SIG-M5 treated with dmso at 0.1 percent for 504 hours (cell line): ENCODE results near the gene DNAL4.

Experiments used
- DNase-seq: peaks from one replicate; lab custom pipeline; 2025; ENCODE audit not compliant: unreplicated experiment; lab: John Stamatoyannopoulos, UW

The DNAL4 gene

DNA sequence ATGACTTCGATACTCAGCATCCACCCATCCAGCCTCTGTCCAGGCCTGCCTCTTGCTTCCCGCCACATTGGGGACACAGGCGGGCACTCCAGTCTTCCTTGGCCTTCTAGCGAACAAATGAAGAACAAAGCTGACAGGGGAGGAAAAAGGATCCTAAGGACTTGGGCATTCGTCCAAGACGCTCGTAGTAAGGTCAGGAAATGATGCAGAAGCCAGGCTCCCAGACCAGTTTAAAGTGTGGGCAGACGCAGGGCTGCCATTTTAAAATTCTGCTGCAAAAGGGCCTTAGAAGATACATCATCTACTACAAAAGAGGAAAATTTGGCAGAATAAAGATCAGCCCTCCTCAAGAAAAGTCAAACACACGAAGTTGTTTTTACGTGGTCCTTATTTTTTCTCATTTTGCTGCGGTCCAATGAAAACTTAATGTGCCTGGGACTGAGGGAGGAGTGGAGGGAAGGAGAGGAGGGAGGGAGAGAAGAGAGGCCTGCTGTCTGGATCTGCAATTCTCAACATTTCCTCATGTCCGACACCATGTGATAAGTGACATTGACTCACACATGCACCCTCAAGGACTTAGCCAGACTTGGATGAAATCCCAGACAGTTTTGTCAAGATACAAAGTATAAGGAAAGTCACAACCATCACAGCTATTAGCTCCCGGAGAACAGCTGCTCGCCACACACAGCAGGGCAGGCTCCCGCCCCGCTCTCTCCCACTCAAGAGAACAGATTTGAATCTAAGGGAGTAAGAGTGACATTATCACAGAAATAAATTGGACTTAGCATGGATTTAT is 5.7 kb downstream of the DNAL4 start:
- no peak for DNase-seq

- no peak for DNase-seq
These were observed 7.3 kb downstream of the DNAL4 start for GRCh38 chr22:38786631-38787030.

DNA sequence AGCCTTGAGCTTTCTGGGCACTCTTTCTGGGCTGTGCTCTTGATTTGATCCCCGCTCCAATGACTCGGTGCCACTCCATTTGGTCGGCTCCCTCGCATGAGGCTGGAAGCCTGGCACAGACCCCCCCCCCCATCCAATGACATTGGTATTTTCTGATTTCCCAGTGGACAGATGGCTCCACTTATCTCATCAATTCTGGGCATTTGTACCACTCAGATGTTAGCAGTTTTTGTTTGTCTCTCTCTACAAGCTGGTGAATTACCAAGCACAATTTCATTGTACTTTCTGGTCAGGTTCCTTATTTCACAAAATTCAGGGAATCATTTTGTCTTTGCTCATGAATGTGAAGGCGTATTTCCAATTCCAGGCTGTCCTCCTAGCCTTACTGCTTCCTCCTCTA is 9.1 kb downstream of the DNAL4 start:
- no peak for DNase-seq

GRCh38 chr22:38784035-38784434 is 9.9 kb downstream of the DNAL4 start:
- no peak for DNase-seq

- DNase-seq, result no peak
These were observed 10.8 kb downstream of the DNAL4 start for GRCh38 chr22:38783095-38783615.

DNA sequence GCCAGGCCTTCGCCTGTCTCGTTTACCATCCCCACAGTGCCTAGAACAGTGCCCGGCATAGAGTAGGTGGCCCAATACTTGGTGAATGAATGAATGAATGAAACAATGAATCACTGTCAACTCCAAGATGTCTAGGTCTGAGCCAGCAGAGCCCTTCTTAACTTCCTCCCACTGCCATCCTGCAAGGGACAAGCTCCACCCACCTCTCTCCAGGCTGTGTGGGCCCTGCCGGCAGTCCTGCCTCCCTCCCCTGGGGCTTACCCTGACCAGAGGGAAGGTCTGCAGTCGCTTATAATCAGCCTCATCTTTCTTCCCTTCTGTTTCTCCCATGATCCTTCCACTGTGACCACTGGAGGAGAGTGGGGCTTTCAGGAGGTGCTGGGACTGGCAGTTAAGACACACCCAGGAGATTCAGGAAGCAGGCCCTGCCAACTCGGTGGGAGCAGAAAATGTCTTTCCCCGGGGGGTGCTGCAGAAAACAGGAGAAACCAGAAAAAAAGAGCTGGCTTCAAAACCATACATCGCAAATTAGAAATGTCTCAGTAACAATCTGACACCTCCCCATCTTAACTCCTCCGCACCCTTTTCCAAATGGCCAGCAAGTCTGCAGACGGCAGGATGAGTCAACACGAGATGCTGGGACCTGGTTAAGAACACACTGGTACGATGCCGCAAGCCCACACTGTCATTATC is 11.4 kb downstream of the DNAL4 start:
- DNase-seq, result no peak

GRCh38 chr22:38781033-38781432 is 12.9 kb downstream of the DNAL4 start:
- DNase-seq, result no peak

- DNase-seq, result no peak
These were observed 16.8 kb downstream of the DNAL4 start for GRCh38 chr22:38777087-38777671.

DNA sequence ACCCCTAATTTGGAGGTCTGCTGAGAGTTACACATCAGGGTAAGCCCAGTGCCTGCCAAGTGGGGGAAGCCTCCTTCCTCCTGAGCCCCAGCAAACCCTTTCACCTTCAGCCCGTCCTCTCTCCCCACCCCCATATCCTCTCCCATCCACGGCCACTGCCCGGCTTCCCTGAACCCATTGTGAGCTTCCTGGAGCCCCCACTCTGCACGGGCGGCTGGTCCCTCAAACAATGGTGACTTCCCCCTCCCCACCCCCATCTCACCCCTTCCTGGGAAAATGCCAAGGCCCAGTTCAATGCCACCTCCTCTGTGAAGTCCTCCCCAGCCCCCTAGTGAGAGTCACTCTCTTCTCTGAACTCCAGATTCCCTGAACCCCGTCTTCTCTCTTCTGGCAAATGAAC is 17.9 kb downstream of the DNAL4 start:
- no peak for DNase-seq

- DNase-seq, result no peak
These were observed 18.3 kb downstream of the DNAL4 start for GRCh38 chr22:38775656-38776055.

DNA sequence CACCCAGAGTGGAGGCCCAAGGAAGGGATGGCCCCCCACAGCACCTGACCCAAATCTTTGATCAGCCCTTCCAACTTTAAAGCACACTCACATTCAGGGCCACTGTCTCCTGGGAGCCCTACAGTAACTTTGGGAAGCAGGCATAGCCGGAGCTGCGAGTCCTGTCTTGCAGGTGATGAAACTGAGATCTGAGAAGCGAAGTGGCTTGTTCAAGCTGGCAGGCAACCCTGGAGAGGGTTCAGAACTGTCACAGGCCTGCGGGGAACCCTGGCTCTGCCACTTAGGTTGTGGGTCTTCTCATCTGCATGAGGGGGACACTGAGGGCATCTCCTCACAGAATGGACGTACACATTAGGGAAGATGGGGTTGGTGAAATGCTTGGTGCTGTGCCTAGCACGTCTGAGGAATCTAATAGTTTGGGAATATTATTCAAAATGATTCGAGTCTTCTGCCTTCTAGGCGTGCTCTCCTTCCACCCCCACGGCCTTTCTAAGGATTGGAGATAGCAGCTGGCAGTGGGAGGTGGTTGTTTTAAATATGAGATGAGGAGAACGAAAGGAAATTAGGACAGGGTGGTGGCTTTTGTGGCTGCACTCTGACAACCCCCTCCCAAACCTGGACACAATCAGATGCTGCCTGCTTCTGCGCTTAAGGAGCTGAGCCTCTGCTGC is 19.3 kb downstream of the DNAL4 start:
- no peak for DNase-seq

GRCh38 chr22:38773363-38773946 is 20.5 kb downstream of the DNAL4 start:
- no peak for DNase-seq

DNA sequence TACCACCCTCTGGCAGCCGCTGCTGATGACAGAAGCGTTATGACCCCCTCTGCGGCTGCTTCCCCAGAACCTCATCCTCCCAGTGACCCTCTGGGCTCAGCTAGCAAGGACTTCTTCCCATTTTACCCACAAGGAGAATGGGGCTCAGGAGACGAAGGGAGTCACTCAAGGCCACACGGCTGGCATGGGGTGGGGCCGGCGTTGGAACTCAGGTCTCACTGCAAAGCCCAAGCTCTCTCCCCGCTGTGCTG is 21.4 kb downstream of the DNAL4 start:
- DNase-seq, result no peak

DNA sequence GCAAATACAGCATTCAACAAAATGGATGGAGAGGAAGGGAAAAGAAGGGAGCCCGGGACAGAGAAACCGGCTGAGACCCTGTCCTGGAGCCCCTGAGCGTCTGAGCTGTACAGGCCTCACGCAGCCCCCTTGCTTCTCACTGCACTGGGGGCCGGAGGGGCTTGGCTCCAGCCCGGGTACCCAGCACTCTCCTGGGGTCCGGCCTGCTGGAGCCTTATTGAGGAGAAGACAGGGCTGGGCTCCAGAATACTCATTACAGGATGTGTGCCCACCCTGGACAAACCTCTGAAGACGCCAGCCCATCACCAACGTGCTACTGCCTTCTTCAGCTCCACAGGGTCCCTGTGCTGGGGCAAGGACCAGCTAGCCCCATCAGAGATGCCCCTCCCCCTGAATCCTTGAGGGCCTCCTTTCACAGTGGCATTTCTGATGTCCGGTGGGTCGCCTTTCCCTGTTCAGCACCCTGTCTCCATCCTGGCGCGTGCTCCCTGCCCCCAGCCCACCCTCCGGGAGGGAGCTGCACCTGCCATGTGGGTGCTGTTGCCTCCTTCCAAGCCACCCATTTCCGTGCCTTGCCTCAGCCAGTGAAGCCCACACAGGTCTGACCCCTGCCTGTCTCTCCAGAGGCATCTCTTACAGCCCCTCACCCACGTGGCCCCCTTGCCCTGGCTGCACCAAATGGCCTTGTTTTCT is 23.5 kb downstream of the DNAL4 start:
- no peak for DNase-seq

GRCh38 chr22:38768036-38768435 is 25.9 kb downstream of the DNAL4 start:
- DNase-seq, result no peak

DNA sequence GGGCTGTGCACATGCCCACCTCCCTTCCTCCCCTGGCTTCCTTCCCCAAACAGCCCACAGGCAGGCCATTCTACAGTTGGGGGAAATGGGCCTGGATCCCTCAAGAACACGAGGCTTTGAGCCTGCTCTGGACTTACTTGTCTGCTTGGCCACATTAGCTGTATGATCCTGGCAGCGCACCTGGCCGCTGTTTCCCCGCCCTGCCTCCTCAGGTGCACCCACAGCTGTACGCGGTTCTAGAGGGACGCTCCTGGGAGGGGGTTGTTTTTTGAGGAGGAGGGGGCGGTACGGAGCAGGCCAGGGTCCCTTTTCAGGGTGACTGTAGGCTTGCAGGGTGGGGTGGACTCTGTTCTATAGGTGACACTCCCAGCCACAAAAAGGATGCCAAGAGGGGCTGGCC is 26.6 kb downstream of the DNAL4 start:
- DNase-seq, result no peak

- DNase-seq, result peak; percentile 39
These were observed 27.7 kb downstream of the DNAL4 start for GRCh38 chr22:38766076-38766777.

DNA sequence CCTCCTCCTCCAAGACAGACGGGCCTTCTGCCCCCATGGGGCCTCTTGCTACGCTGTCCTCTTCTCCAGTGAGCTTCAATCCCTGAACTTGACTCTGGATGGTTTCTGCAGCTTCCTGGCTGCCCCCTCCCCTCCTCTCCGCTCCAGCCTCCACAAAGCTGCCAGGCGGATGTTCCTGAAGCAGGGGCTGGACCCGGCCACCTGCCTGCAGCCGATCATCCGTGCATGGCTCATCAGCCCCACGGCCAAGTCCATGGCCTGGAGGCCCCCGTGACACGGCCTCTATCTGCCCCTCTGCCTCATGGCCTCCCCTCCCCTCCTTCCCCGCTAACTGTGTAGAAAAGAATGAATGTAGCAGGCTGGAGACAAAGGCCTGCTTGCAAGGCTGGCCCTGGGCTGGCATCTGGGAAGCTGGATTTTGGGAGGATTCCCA is 31.4 kb downstream of the DNAL4 start:
- no peak for DNase-seq

DNA sequence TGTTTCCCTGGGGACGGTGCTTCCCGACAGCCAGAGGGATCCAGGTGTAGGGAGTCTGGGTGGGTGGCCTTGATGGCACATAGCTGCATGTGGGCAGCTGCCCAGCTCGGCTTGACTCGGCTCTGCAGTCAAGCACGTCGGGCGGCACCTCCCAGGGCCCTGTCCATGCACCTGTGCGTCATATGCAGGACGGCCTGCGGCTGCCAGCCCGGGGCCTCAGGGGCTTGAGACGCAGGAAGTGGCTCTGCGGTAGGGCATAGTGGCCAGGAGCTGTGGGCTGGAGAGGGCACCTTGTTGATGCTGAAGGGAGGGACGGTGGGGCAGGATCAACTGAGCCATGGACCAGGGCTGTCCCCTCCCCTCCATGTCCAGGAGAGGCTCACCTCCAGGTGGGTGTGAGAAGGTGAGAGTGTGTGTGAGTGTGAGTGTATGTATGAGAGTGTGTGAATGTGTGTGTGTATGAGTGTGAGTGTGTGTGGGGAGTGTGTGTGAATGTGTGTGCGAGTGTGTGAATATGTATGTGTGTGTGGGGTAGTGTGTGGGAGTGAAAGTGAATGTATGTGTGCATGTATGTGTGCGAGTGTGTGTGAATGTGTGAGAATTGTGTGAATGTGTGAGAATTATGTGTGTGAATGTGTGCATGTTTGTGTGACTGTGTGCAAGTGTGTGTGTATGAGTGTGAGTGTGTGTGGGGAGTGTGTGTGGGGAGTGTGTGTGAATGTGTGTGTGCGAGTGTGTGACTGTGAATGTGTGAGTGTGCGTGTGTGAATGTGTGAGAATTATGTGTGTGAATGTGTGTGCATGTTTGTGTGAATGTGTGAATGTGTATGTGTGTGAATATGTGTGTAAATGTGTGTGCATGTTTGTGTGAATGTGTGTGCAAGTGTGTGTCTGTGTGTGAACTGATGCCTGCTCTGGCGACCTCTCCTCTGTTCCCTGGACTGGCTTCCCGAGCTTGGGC is 32.5 kb downstream of the DNAL4 start:
- no peak for DNase-seq
